GM21360 (cell line): ENCODE measurements around the gene AQP2.

Experiments
- ATAC-seq: cut with Tn5 transposase; IDR thresholded peaks from one replicate; pipeline ENCODE4 v1.9.1; 2021; ENCODE audit warnings: mild to moderate bottlenecking, moderate library complexity; ENCODE audit not compliant: unreplicated experiment

AQP2 gene

DNA sequence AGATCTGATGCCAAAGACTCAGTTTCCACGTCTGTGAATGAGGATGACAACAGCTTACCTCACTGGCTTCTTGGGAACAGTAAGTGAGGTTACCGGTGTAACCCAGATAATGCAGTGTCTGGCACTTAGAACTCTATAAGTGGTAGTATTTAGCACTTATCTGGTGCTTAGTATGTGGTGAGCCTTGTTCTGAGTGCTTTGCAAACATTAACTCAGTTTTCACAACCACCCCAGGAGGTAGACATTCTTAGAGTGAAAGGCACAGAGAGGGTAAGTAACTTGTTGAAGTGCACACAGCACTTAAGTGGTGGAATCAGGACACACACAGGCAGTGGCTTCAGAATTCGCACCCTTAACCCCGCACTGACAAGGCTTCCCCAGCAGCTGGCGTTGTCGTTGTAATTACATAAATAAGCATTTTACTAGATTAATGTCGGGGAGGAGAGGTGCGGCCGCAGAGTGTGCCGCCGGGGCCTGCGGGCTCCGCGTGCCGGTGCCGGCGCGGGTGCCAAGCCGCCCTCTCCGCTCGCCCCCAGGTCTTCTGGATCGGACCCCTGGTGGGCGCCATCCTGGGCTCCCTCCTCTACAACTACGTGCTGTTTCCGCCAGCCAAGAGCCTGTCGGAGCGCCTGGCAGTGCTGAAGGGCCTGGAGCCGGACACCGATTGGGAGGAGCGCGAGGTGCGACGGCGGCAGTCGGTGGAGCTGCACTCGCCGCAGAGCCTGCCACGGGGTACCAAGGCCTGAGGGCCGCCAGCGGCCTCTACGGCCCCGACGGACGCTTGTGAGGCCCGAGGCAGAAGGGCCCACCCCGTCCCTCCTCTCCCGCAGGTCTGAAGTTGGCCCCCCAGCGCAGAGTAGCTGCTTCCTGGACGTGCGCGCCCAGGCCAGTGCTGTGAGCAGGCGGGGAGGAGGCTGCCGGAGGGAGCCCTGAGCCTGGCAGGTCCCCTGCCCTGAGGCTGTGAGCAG is 4.6 kb downstream of the AQP2 start:
- no peak for ATAC-seq

DNA sequence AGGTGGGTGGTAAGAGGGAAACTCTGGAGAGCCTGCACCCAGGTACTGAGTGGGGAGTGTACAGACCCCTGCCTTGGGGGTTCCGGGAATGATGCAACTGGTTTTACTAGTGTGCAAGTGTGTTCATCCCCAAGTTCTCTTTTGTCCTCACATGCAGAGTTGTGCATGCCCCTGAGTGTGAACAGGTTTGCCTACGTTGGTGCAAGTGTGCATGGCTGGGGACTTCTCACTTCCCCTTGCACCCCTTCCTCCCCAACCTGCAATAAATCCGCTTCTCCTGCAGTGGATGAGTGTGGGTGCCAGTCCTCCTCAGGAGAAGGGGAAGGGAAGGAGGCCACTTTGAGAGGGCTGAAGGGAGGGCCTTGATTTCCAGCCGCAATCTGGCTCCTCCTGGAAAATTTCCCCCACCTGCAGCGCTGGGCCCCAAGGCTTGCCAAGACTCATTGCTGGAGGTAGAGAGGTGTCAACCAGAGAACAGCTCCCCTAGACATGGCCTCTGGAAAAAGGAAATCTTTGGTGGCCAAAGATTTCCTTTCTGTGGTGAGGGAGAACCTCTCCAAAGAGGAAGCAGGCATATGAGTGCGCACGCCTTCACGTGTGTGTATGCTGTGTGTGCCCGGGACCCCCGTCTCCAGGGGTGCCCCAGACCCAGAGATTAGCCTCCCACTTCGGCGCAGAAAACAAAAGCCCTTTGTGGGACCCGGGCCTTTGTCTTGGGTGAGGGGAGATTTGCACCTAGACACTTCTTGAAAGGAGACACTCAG is 5.5 kb downstream of the AQP2 start:
- no peak for ATAC-seq

DNA sequence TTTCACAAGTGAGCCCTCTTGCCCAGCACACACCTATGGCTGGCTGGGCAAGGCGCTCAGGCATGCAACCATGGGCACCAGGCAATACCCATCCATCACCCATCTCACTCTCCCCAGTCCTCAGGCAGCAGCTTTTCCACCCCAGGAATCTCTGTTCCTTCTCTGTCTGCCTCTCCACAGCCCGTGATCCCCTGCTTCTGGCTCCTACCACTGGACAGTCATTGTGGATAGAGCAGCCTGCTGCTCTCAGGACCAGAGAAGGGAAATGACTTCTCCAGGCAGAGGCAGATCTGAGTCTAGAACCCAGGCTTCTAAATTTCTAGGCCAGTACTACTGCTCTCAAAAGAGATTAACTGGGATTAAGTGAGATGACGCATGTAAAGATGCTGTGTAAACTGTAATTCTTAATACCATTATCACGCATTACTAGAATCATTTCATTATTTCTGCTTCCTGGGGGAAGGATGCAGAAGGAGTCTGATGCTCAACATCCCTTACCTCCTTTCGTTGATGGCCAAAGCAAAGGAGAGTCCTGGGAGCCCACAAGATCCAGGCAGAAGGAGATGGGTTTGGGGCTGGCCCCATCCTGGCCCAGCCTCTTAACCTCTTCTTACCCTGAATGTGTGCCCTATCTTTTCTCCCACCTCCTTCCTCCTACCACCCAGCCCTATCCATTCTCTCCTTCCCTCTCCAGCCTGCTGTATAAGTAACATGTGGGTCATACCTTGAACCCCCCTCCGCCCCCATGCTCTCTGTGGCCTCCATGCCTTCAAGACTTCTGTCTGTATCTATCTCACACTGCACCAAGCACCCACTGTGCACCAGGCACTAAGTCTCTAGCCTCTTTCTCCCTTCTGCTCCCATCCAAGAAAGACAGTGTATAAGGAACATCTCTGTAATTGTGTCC is 6.4 kb downstream of the AQP2 start:
- no peak for ATAC-seq

DNA sequence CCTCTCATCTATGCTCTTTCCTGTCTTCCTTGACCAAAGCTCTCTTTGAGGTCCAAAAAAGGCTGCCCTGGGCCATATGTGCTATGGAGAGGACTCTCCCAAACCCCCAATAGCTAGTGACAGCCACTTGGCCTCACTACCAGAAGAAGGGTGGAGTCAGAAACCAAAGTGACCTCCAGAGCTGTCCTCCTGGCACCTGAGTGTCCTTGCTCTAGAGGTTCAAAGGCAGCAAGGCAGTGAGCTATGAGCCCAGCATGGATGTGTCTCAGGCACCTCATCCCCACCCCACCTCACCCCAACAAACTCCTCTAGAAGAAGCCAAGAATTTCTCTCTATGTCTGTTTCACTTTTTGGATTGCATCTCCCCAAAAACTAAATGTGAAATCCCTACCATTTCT is 7.0 kb downstream of the AQP2 start:
- no peak for ATAC-seq

DNA sequence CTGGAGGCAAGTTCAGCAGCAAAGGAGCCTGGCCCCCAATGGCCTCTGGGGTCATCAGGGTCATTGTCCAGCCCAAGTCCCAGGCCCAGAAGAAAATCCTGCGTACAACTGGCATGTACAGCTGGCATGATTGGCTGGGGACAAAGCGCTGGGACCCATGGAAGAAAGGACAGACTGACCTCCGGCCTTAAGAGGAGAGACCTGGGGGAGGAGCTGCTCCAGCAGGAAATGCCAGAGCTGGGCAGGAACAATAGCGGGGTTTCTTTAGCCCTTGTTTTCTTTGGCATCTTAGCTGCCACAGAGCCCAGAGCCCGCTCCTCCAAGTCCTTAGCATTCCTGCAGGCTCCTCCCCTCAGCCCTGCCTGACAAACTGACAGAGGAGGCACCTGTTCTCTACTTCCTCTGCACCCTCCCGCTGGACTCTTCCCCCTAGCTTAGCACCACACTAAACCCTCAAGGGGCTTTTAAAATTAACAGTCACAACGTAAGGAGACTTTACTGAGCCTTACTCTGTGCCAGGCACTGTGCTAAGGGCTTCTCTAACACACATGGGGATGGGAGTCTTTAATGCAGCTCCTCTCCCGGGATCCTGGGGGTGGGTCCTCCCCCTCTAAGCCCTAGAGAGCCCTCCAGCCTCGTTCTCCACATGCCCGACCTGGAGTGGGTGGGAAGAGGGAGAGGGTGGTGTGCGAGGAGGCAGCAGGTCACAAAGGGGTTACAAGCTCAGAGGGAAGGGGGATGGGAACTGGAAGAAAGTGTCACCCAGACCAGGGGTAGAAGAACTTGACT is 9.3 kb downstream of the AQP2 start:
- no peak for ATAC-seq

DNA sequence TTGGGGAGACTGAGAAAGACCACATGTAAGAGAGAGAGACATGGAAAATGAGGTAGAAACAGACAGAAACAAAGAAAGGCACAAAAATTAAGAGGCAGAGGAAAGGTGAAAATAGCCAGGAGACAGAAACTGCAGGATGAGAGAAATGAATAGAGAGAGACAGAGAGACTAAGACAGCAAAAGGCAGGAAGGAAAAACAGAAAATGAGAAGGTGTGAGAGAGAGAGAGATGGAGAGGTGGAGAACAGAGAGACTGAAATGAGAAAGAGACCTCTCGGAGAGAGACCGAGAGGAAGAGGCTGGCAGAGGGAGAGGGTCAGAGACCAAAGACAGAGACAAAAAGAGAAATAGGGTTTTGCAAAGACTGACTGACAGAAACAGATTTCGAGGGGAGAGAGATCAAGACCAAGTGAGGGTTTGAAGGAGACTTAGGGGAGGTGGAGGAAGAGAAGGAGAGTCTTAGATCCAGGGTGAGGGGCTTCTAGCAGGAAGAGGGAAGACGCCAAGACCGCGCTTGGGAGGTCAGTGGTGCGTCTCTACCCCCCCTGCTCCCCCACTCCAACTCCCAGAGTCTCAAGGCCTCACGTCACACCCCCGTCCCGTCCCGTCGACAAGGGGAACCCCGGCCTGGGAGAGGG is 10.1 kb downstream of the AQP2 start:
- ATAC-seq: no peak

DNA sequence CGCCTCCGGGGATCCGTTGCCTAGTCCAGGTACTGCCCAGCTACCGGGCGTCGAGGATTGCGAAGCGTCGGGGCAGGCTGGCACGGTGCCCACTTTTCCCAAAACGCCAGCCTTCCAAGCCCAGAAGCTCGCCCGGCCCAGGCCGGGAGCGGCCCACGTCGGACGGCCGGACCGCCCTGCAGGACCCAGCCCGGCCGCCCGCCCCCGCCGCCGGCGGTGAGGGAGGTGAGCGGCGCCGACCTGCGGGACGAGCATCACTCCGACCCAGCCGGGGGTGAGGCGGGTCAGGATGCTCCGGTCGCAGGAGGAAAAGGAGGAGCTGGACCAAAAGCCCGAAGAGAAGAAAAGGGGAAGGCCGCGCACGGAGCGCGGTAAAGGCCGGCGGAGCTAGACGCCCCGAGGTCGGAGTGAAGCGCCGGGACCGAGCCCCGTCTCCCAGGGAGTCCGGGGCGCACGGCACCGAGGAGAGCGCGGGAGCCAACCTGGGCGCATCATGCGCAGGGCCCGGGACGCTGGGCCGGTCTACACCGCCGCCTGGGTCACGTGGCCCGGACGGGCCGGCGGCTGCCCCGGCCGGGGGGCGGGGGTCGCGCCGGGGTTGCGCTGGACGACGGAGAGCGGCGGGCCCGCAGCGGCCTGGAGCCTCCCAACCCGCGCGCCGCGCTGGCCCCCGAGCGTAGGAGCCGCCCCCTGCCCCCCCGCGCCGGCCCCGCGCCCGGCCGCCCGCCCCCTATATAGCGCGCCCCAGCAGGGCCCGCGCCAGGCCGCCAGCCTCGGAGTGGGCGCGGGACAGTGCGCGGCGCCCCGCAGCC is 10.8 kb downstream of the AQP2 start, which contains the start of gene AQP5:
AQP5 (plus strand) TSS at position 762 of the 812 bp plus-strand sequence. CDS start 146 bp downstream, outside the sequence.
- ATAC-seq: no peak

DNA sequence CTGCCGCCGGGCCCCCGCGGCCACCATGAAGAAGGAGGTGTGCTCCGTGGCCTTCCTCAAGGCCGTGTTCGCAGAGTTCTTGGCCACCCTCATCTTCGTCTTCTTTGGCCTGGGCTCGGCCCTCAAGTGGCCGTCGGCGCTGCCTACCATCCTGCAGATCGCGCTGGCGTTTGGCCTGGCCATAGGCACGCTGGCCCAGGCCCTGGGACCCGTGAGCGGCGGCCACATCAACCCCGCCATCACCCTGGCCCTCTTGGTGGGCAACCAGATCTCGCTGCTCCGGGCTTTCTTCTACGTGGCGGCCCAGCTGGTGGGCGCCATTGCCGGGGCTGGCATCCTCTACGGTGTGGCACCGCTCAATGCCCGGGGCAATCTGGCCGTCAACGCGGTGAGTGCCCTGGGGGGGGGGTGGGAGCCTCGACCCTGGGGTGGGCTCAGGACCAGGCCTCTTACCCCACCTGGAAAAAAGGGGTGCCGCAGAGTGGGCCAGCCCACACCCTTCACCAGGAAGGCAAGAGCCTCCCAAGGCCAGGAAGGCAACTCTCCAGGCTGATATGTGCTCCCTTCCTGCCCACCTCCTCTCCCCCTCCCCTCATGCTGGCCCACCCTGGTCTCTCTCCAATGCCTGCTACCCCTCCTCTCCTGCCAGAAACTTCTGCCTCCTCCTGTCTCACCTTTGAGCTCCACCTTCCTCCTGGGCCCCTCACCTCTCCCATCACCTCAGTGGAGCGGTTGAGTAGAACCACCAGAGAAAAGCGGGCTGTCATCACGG is 11.6 kb downstream of the AQP2 start:
- no peak for ATAC-seq

DNA sequence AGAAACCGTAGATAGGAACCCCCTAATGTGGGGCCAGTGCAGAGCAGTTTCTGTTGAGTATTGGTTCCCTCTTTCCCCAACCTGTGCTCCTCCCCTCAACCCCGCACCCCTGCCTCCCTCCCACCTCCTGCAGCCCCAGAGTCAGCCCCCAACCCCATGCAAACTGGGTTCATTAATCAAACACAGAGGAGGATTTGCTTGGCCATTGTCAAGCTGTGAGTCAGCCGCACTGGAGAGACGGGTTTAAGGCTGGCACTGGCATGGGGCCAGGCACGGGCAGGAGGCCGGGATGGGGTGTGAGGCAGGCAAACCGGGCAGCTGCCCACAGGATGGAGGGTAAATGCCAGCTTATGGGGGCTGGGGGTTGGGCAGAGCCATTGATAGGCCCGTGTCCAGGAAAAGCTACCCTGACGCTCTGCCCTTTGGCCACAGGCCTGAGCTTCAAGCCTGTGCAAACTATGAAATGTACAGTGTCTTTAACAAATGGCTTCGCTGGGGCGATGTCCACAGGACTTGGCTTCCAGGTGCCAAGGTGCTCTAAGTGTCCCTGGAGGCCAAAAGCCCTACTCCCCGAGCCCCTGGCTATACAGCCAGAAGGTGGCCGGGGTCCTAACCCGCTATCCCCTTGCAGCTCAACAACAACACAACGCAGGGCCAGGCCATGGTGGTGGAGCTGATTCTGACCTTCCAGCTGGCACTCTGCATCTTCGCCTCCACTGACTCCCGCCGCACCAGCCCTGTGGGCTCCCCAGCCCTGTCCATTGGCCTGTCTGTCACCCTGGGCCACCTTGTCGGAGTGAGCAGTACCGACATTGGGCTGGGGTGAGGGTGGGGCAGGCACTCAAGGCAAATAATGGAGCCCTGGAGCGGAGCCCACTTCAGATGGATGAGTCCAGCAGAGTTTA is 12.6 kb downstream of the AQP2 start:
- no peak for ATAC-seq

DNA sequence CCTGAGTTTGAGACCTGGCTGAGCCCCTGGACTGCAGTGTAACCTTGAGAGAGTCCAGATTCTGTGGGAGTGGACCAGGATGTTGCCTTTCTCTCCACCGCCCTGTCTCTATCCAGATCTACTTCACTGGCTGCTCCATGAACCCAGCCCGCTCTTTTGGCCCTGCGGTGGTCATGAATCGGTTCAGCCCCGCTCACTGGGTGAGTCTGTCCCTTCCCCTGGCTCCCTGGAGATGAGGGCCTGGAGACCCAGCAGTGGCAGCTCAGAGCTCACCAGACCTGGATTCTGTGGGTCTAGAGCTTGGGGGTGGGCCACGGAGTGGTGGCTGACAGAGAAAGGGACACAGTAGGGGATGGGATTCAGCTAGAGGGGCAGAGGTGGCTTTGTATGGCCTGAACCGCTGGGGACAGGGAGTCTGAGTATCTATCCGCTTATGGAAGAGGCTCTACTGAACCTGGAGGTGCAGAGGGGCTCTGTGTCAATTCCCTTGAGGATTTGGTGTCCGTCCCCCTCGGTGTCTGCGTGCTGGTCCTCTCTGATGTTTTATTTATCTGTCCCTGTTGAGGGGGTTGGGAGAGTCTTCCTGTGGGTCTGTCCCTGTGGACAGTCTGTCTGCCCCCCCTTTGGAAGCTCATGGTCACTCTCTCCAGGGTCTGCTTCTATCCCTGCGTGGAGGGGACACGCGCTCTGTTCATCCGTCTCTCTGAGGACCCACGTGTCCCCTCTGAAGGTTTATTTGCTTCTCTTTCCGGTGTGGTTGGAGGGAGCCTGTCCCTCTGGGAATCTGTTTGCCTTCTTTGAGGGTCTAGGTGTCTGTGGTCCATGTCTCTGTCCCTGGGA is 13.7 kb downstream of the AQP2 start:
- ATAC-seq: no peak

DNA sequence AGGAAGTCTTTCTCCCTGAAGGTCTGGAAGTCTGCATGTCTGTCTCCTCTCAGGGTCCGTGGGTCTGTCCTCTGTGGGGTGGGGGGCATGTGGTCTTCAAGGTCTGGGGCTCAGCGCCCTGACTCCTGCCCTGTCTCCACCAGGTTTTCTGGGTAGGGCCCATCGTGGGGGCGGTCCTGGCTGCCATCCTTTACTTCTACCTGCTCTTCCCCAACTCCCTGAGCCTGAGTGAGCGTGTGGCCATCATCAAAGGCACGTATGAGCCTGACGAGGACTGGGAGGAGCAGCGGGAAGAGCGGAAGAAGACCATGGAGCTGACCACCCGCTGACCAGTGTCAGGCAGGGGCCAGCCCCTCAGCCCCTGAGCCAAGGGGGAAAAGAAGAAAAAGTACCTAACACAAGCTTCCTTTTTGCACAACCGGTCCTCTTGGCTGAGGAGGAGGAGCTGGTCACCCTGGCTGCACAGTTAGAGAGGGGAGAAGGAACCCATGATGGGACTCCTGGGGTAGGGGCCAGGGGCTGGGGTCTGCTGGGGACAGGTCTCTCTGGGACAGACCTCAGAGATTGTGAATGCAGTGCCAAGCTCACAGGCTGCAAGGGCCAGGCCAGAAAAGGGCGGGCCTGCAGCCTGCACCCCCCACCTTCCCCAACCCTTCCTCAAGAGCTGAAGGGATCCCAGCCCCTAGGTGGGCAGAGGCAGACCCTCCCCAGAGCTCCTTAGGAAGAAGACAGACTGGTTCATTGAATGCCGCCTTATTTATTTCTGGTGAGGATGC is 14.5 kb downstream of the AQP2 start:
- no peak for ATAC-seq

DNA sequence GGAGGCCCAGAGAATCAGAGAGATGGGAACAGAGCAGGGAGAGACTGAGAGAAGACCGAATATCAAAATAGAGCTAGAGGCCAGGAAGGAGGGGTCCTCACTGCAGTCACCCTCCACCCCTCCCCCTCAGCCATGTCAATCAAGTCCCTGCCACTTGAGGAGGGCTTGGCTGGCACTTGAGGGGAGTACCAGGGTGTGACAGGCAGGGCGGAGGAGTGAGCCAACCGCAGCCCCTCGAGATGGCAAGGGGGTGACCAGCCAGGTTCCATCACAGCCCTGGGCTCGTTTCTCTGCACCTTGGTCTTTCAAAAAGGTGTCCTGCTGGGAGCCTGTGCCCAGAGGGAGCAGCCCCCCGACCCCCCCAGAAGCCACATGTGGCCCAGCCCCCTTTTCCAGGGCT is 15.3 kb downstream of the AQP2 start:
- ATAC-seq: no peak

DNA sequence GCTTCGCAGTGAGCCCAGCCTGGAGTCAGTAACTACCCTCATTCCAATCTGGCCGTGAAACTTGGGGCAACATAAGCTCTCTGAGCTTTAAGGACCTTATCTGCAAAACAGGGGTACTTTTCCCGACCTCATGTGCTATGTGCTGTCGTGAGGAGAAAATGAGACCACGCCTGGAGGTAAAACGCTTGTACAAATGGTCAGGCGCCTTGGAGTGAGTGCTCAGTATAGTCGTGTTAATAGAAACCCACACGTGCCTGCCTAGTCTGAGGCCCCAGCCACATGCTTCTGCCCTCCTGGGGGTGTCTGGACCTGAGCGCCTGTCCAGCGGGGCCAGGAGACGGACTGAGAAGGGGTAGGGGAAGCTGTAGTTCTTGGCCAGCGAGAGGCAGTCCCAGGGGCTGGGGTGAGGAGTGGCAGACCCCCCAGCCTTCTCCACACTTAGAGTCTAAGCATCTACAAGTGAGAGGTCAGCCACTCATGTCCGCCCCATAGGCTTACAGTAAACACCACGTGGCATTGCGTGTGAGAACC is 16.0 kb downstream of the AQP2 start:
- no peak for ATAC-seq

DNA sequence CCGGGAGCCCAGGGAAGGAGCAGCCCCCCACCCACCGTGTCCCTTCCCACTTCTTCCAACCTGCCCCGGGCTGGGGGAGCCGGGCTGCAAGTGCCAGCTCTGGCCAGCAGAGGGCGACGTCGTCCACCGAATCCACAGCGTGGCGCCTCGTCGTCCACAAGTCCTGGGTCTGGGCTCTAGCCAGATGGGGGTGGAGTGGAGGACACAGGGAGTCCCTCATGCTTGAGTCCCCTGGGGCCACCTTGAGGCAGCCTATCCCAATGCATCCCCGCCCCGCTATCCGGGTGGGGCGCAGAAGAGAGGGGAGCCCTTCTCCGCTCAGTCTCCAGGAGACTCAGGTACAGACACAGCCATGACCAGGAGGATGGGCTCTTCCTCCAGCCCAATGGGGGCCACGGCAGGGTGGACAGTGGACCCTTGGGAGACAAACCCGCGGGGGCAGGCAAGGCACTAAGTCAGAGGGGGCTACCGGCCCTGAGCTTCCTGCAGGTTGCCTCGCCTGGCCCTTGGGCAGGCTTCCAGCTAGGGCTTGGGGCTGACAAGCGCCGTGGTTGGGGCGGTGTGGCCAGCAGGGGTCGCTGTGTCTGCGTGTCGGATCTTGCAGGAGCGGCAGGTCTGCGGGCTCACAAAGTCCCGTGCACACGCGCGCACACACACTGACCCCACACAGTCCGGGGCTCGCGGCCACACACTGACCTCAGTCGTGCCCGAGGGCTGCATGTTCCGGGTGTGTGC is 16.7 kb downstream of the AQP2 start:
- peak; percentile 54 for ATAC-seq
